Superior temporal gyrus (tissue), 1 donor: ENCODE results near the gene ATP8A2.

ENCODE experiments used
- DNase-seq: peaks from one replicate; pipeline ENCODE4 v3.0.0-alpha.2; 2016; ENCODE audit errors: extremely low spot score

ATP8A2 gene

DNA sequence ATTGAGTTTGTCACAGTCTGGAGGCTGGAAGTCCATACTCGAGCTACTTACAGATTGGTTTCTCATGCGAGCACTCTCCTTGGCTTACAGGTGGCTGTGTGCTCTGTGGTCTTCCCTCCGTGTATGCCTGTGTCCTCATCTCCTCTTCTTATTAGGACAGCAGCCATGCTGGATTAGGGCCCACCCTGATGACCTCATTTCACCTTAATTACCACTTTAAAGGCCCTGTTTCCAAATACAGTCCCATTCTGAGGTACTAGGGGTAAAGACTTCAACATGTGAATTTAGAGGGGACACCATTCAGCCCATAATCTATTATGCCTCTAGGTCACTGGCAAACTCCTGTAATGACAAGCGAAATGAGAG, 639.4 kb downstream of the ATP8A2 start:
- DNase-seq: no peak

GRCh38 chr13:26011996-26012821, 640.4 kb downstream of the ATP8A2 start:
- DNase-seq: no peak

- DNase-seq: no peak
Measured at GRCh38 chr13:26012995-26013394, 641.2 kb downstream of the ATP8A2 start.

DNA sequence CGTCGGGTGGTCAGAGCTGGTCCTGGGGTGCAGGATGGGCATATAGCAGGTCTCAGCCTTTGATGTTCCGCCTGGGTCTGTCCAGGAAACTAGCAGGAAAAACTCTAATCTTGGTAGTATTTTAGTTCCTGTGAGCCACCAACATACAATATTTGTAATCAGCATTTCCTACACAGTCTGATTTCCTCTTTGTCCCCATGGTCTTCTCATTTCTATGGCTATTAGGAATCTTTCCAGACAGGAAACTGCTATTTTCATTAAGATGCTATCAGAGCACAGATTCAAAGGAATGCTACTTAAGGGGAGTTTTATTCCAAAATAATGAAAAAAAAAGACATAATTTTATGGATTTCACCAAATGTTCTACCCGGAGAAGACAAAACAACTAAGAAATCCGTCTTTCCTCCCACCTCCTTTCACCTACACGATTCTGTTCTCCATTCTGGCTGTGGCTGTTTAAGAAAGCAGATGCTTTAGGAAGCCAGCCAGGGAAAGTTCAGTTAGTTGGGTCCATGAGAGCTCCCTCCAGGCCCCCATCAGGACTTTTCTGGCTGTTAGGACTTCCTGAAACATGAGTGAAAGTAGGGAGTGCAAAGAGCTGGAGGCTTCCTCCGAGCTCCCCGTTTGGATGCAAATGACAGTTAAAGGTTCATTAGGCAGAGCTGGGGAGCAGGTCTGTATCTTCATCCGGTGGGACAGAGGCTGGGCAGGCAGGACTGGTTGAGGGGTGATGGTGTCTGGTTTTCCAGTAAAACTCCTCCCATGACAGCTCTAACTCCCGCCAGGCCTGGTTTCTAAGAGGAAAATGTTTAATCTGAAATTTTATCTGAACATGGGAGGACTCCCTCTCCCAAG, 643.7 kb downstream of the ATP8A2 start:
- peak; percentile 21 for DNase-seq

- no peak for DNase-seq
Measured at GRCh38 chr13:26016189-26016588, 644.4 kb downstream of the ATP8A2 start.

DNA sequence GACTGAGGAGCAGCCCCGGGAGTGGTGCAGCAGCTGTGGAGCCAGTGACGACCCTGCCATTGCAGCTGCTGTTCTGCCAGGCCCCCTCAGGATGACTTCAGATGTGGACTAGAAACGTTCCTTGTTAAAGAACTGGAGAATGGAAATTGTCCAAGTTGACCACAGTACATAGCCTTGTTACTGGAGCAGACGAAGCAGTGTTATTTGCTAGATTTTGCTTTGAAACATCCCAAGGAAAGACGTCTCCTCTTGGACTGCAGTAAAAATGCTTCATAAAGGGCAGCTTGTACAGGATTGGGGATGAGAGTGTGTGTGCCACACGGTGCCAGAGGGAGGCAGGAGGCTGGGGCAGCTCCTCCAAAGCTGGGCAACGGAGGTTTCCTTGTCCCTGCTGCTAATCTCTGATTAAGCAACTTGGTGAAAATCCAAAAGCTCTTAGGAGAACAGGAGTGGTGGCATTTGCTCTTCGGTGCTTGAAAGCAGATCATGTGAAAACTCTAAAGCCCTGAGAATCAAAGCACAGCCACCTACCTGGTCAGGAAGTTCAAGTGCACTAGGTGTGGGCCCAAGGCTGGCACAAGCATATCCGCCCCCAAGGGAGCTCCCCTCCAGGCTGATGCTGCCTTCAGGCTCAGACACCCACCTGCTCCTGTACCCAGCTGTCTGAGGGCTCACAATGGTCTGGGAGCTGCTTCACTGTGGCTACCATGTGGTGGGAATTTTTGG, 645.6 kb downstream of the ATP8A2 start:
- DNase-seq: peak; percentile 68

- DNase-seq: no peak
Measured at GRCh38 chr13:26017932-26018665, 646.3 kb downstream of the ATP8A2 start.

DNA sequence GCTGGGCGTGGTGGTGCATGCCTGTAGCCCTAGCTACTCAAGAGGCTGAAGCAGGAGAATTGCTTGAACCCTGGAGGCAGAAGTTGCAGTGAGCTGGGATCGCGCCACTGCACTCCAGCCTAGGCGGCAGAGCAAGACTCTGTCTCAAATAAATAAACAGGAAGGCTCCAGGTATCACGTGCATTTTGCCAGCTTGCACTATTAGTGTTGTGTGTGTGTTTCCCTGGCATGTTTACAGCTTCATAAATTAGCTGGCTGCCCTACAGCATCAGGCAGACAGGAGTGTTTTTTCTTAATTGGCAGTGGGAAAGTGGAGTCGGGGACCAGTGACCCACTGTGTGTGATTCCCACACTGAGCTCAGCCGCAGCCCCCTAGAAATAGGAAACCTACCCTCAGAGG, 647.5 kb downstream of the ATP8A2 start:
- DNase-seq: no peak

- no peak for DNase-seq
Measured at GRCh38 chr13:26019881-26020870, 648.4 kb downstream of the ATP8A2 start.

GRCh38 chr13:26020891-26021290, 649.1 kb downstream of the ATP8A2 start:
- DNase-seq: no peak

DNA sequence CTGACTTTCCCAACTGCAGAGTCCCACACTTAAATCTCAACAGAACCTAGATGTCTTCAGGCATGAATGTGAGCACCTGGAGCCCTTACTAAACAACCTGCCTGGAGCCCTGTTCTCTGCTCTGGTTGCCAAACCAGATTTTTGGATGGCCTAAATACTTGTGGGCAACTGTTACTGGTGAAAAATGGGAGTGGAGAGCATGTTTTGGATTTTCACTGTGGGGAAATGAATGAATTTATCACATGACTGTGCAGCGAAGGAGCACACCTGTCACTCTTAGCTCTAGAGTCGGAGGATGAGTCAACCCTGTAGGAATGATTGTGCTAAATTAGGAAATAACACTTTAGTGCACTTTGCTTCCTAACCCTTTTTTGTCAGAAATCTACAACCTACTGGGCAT, 649.7 kb downstream of the ATP8A2 start:
- DNase-seq: no peak

- no peak for DNase-seq
Measured at GRCh38 chr13:26021956-26022355, 650.2 kb downstream of the ATP8A2 start.

- no peak for DNase-seq
Measured at GRCh38 chr13:26022538-26023292, 650.9 kb downstream of the ATP8A2 start.

GRCh38 chr13:26024558-26024957, 652.8 kb downstream of the ATP8A2 start:
- no peak for DNase-seq

DNA sequence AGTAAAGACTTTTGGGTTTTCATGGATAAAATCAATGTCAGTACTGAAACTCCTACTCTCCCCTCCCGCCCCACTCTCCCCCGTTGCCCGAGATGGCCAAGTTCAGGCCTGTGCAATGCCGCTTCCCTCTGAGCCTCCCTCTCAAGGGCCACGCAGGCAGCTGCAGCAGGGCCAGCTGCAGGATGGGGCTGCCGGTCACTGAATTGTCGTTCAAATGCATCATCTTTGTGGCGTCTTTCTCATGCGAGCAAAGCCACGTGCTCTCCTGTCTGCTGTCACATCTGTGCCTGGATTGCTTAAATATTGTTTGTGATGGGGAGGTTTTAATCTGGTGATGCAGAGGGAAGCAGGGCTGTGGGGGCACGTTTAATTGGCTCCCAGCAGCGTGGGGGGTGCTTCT, 653.4 kb downstream of the ATP8A2 start:
- peak; percentile 52 for DNase-seq

DNA sequence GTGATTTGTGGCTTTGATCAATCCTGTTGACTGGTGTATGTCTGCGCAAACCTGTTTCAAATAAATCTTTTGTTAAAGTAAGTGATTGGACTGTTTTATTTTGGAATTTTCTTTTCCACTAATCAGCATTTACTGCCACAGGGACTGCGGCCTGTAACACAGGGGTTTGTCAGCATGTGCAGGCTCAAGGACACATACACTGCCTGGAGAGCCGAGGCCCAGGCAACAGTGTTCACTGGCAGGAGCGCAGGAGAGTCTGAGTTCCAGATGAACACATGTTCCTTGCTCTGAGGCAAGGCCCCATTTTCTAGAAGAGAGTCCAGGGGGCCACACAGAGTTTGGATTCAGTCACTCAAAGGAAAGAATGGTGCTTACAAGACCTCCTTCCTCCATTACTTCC, 654.0 kb downstream of the ATP8A2 start:
- no peak for DNase-seq

- DNase-seq: no peak
Measured at GRCh38 chr13:26026211-26026610, 654.4 kb downstream of the ATP8A2 start.

- no peak for DNase-seq
Measured at GRCh38 chr13:26029581-26030136, 657.9 kb downstream of the ATP8A2 start.

GRCh38 chr13:26030331-26030730, 658.6 kb downstream of the ATP8A2 start:
- no peak for DNase-seq
